Trophoblast cell (in vitro differentiated cells and primary cell): Measurements from ENCODE around the gene HS3ST4.

Experiments
- DNase-seq, 2 donors: peaks; one replicate each; pipeline ENCODE4 v3.0.0-alpha.2; 2016
- H2AFZ ChIP-seq: 2 replicates; pipeline ENCODE4 v1.6.1; 2013; ENCODE audit warnings: low read length, moderate library complexity, mild to moderate bottlenecking; ENCODE audit not compliant: insufficient read depth, poor library complexity
- H2AK5ac ChIP-seq: 2 replicates; pipeline ENCODE4 v1.6.1; 2013; ENCODE audit warnings: mild to moderate bottlenecking, low read length
- H2BK120ac ChIP-seq: 2 replicates; pipeline ENCODE4 v1.6.1; 2013; ENCODE audit warnings: low read length, mild to moderate bottlenecking, moderate library complexity; ENCODE audit not compliant: insufficient read depth, poor library complexity
- H2BK12ac ChIP-seq: 2 replicates; pipeline ENCODE4 v1.6.1; 2013; ENCODE audit warnings: mild to moderate bottlenecking, low read length, moderate library complexity
- H2BK5ac ChIP-seq: 2 replicates; pipeline ENCODE4 v1.6.1; 2013; ENCODE audit warnings: low read length, low read depth, moderate library complexity, mild to moderate bottlenecking; ENCODE audit not compliant: poor library complexity
- H3K14ac ChIP-seq: 2 replicates; pipeline ENCODE4 v1.6.1; 2013; ENCODE audit warnings: mild to moderate bottlenecking, low read length
- H3K18ac ChIP-seq: 2 replicates; pipeline ENCODE4 v1.6.1; 2013; ENCODE audit warnings: mild to moderate bottlenecking, low read length
- H3K23ac ChIP-seq: 2 replicates; pipeline ENCODE4 v1.6.1; 2013; ENCODE audit warnings: low read length
- H3K27ac ChIP-seq: 2 replicates; pipeline ENCODE4 v1.5.1; 2013; ENCODE audit warnings: low read depth, mild to moderate bottlenecking, inconsistent platforms, low read length, moderate library complexity
- H3K27me3 ChIP-seq: 2 replicates; pipeline ENCODE4 v1.6.1; 2013; ENCODE audit warnings: inconsistent platforms, mild to moderate bottlenecking, low read length, moderate library complexity; ENCODE audit not compliant: insufficient read depth
- H3K36me3 ChIP-seq, 2 experiments: 1 replicate in 1 of 2; 2 replicates in 1 of 2; pipeline ENCODE4 v1.6.1; 2013; ENCODE audit warnings: low read length in 2 of 2, mild to moderate bottlenecking in 2 of 2, moderate library complexity in 1 of 2; ENCODE audit not compliant: insufficient read depth in 2 of 2, control insufficient read depth in 1 of 2
- H3K4ac ChIP-seq: 2 replicates; pipeline ENCODE4 v1.6.1; 2013; ENCODE audit warnings: low read depth, mild to moderate bottlenecking, low read length, moderate library complexity
- H3K4me1 ChIP-seq, 2 experiments: 1 replicate in 1 of 2; 2 replicates in 1 of 2; pipeline ENCODE4 v1.6.1; 2013; ENCODE audit warnings: low read length in 2 of 2, mild to moderate bottlenecking in 2 of 2, moderate library complexity in 1 of 2; ENCODE audit not compliant: insufficient read depth in 2 of 2, control insufficient read depth in 1 of 2
- H3K4me2 ChIP-seq: 2 replicates; pipeline ENCODE4 v1.6.1; 2013; ENCODE audit warnings: inconsistent platforms, mild to moderate bottlenecking, low read length, moderate library complexity
- H3K4me3 ChIP-seq: 2 replicates; pipeline ENCODE4 v1.5.1; 2013; ENCODE audit warnings: mild to moderate bottlenecking, low read depth, low read length, inconsistent platforms
- H3K79me1 ChIP-seq: one replicate; pipeline ENCODE4 v1.6.1; 2013; ENCODE audit warnings: low read length
- H3K79me2 ChIP-seq: 2 replicates; pipeline ENCODE4 v1.6.1; 2013; ENCODE audit warnings: low read length, mild to moderate bottlenecking; ENCODE audit not compliant: control insufficient read depth, insufficient read depth, poor library complexity
- H3K9ac ChIP-seq: 2 replicates; pipeline ENCODE4 v1.6.1; 2013; ENCODE audit warnings: mild to moderate bottlenecking, low read length
- H3K9me3 ChIP-seq: 2 replicates; pipeline ENCODE4 v1.6.1; 2013; ENCODE audit warnings: low read depth, mild to moderate bottlenecking, control low read depth, inconsistent platforms, low read length; ENCODE audit not compliant: insufficient read depth
- H4K12ac ChIP-seq: 2 replicates; pipeline ENCODE4 v1.6.1; 2013; ENCODE audit warnings: low read depth, mild to moderate bottlenecking, low read length, moderate library complexity
- H4K8ac ChIP-seq: 2 replicates; pipeline ENCODE4 v1.6.1; 2013; ENCODE audit warnings: low read depth, mild to moderate bottlenecking, low read length, moderate library complexity
- H4K91ac ChIP-seq: one replicate; pipeline ENCODE4 v1.6.1; 2013; ENCODE audit warnings: low read depth, mild to moderate bottlenecking, low read length, moderate library complexity
- WGBS: extraction: QIAGEN DNeasy Blood & Tissue Kit; methylation state at CpG from one replicate; pipeline ENCODE4 v1.1.7; 2013; ENCODE audit warnings: missing lambda C conversion rate; ENCODE audit not compliant: insufficient read length, insufficient coverage; ENCODE audit errors: extremely low coverage; 5-methylcytosine and 5-hydroxymethylcytosine counted together

Gene HS3ST4

DNA sequence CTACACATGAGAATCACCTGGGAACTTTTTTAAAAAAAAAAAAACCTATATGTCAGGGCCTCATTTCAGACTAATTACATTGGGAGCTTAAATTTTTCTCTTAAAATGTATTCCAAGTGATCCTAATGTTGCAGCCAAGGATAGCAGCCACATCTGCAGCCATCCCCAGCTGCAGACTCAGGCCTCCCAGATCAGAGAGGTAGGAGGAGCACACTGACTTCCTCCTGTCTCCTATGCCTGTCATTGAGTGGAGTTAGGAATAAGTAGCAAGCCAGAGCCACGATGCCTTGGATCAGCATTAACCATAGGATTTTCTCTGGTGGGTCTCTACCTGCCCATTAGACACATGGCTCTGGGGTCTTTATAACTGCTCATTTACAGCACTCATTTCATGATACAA lies 463.5 kb downstream of the HS3ST4 start:
- Histone ChIP-seq H4K91ac (no peak overlapping the region), H2BK12ac (no peak overlapping the region), H3K14ac (no peak overlapping the region), H3K79me2 (no peaks in the 10 kb centered on the region), H3K9ac (no peak overlapping the region), H3K4me2 (no peak overlapping the region), H3K4me1 (no peaks in the 10 kb centered on the region), H3K4me3 (no peak overlapping the region), H2AK5ac (no peak overlapping the region), H2AFZ (no peak overlapping the region), H3K23ac (no peak overlapping the region), H4K8ac (no peak overlapping the region), H3K27ac (no peak overlapping the region), H2BK120ac (no peak overlapping the region), H2BK5ac (no peak overlapping the region), H3K36me3 (no peaks in the 10 kb centered on the region), H3K79me1 (no peaks in the 10 kb centered on the region), H3K18ac (no peak overlapping the region), H3K4ac (no peak overlapping the region), H3K27me3 (no peaks in the 10 kb centered on the region), H3K9me3 (no peaks in the 10 kb centered on the region), H4K12ac (no peak overlapping the region)
- no CpG with 5 or more reads among the region's 1 CpG for WGBS
- DNase-seq = no peak

DNA sequence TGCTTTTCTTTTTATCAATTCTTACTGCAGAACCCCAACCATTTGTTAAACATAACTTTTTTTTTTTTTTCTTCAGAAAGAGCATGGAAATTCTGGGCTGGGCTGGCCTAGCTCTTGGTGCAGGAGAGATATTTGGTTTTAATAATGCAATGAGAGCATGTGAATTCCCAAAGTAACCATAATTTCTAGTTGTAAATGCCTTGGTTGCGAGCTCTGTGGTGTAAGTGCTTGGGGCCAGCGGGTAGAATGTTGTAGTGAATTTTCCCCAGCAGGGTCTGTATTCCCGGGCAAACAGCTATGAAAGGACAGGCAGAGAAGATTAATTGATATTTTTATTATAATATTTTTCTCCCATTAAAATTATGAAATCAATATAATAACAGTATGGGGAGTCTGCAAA lies 465.6 kb downstream of the HS3ST4 start:
- Histone ChIP-seq H2AFZ (no peak overlapping the region), H3K36me3 (no peaks in the 10 kb centered on the region), H2AK5ac (no peak overlapping the region), H3K79me2 (no peaks in the 10 kb centered on the region), H3K4me3 (no peak overlapping the region), H2BK5ac (no peak overlapping the region), H2BK12ac (no peak overlapping the region), H3K14ac (no peak overlapping the region), H3K27me3 (no peaks in the 10 kb centered on the region), H2BK120ac (no peak overlapping the region), H3K9ac (no peak overlapping the region), H3K27ac (no peak overlapping the region), H3K4me1 (no peaks in the 10 kb centered on the region), H3K23ac (no peak overlapping the region), H3K79me1 (no peaks in the 10 kb centered on the region), H3K18ac (no peak overlapping the region), H3K9me3 (no peaks in the 10 kb centered on the region), H3K4me2 (no peak overlapping the region), H4K12ac (no peak overlapping the region), H4K91ac (no peak overlapping the region), H4K8ac (no peak overlapping the region), H3K4ac (no peak overlapping the region)
- whole genome bisulfite sequencing = no CpG with 5 or more reads among the region's 3 CpGs
- no peak for DNase-seq

DNA sequence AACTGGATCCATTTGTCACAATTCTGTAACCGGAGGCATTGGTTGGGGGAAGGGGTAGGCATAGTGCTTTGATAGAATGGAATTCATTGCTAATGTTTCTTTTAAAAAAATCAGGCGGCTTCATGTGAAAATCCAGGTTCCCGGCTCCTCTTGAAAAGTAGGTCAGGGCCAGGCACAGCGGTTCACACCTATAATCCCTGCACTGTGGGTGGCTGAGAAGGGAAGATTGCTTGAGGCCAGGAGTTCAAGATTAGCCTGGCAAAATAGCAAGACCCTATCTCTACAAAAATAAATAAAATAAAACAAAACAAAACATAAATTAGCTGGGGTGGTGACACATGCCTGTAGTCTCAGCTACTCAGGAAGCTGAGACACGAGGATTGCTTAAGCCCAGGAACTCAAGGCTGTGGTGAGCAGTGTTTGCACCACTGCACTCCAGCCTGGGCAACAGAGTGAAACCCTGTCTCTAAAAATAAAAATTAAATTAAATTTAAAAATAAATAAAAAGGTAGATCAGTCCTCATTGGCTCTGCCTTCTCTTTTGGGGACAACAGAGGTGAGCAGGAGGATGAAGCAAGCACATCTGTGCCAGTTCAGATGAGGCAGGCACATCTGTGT lies 466.5 kb downstream of the HS3ST4 start:
- H3K4ac ChIP-seq = no peak overlapping the region
- H3K4me1 ChIP-seq = no peaks in the 10 kb centered on the region
- H4K91ac ChIP-seq = no peak overlapping the region
- H3K27ac ChIP-seq = no peak overlapping the region
- H3K79me2 ChIP-seq = no peaks in the 10 kb centered on the region
- no peak overlapping the region for H2BK12ac ChIP-seq
- H3K79me1 ChIP-seq = no peaks in the 10 kb centered on the region
- no peak overlapping the region for H2AFZ ChIP-seq
- H3K9ac ChIP-seq = no peak overlapping the region
- no peaks in the 10 kb centered on the region for H3K27me3 ChIP-seq
- H3K4me3 ChIP-seq = no peak overlapping the region
- no peak overlapping the region for H3K23ac ChIP-seq
- no peak overlapping the region for H3K14ac ChIP-seq
- no peak overlapping the region for H2BK120ac ChIP-seq
- H3K9me3 ChIP-seq = no peaks in the 10 kb centered on the region
- no peak overlapping the region for H3K18ac ChIP-seq
- H3K36me3 ChIP-seq = no peaks in the 10 kb centered on the region
- WGBS = no CpG with 5 or more reads among the region's 5 CpGs
- no peak overlapping the region for H4K12ac ChIP-seq
- H2BK5ac ChIP-seq = no peak overlapping the region
- no peak overlapping the region for H4K8ac ChIP-seq
- H3K4me2 ChIP-seq = no peak overlapping the region
- DNase-seq = no peak
- no peak overlapping the region for H2AK5ac ChIP-seq

DNA sequence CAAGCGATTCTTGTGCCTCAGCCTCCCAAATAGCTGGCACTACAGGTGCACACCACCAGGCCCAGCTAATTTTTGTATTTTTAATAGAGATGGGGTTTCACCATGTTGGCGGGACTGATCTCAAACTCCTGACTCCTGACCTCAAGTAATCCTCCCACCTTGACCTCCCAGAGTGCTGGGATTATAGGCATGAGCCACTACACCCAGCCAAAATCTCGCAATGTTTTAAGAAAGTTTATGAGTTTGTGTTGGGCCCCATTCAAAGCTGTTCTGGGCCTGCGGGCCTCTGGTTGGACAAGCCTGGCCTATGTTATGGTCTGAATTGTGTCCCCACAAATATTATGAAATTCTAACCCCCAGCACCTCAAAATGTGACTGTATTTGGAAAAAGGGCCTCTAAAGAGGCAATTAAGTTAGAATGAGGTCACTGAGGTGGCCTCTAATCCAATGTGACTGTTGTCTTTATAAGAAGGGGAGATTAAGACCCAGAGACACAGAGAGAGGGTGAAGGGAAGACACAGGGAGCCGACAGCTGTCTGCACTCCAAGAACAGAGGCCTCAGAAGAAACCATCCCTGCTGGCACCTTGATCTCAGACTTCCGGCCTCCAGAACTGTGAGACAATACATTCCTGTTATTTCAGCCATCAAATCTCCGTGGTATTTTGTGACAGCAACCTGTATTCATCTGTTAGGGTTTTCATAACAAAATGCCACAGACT lies 469.9 kb downstream of the HS3ST4 start:
- Histone ChIP-seq H2AFZ (no peak overlapping the region), H3K27me3 (no peaks in the 10 kb centered on the region), H2BK12ac (no peak overlapping the region), H3K14ac (no peak overlapping the region), H3K79me2 (no peaks in the 10 kb centered on the region), H2BK5ac (no peak overlapping the region), H4K91ac (no peak overlapping the region), H3K36me3 (no peaks in the 10 kb centered on the region), H3K79me1 (no peaks in the 10 kb centered on the region), H3K4me2 (no peak overlapping the region), H3K4ac (no peak overlapping the region), H3K9ac (no peak overlapping the region), H2BK120ac (no peak overlapping the region), H3K23ac (no peak overlapping the region), H3K27ac (no peak overlapping the region), H3K4me1 (no peaks in the 10 kb centered on the region), H4K12ac (no peak overlapping the region), H4K8ac (no peak overlapping the region), H3K4me3 (no peak overlapping the region), H3K18ac (no peak overlapping the region), H3K9me3 (no peaks in the 10 kb centered on the region), H2AK5ac (no peak overlapping the region)
- no CpG with 5 or more reads among the region's 7 CpGs for WGBS
- DNase-seq = no peak
